ENCODE measurements around the gene SFTPA1.

DNA sequence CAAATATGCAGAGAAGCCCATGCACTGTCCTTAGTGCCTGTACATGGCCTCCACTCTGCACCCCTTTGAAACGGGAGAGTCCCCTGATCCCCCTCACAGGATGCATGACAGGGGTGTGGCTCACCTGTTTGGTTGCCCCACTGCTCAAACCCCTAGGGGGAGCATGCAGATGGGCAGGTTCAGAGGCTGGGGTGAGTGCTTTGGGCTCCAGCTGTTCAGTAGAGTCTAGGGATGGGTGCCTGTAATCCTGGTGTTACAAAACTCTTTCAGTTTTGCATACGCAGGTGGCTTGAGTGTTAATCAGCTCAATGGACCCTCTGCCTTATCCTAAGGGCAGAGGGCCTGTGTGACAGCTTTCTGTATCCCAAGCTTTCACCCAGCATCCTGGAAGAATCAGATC is 7.8 kb upstream of the SFTPA1 start:
- no peak for TF ChIP-seq POLR2AphosphoS5 (IDR thresholded peaks at IDR 0.05)
- TF ChIP-seq, protein P1, sequence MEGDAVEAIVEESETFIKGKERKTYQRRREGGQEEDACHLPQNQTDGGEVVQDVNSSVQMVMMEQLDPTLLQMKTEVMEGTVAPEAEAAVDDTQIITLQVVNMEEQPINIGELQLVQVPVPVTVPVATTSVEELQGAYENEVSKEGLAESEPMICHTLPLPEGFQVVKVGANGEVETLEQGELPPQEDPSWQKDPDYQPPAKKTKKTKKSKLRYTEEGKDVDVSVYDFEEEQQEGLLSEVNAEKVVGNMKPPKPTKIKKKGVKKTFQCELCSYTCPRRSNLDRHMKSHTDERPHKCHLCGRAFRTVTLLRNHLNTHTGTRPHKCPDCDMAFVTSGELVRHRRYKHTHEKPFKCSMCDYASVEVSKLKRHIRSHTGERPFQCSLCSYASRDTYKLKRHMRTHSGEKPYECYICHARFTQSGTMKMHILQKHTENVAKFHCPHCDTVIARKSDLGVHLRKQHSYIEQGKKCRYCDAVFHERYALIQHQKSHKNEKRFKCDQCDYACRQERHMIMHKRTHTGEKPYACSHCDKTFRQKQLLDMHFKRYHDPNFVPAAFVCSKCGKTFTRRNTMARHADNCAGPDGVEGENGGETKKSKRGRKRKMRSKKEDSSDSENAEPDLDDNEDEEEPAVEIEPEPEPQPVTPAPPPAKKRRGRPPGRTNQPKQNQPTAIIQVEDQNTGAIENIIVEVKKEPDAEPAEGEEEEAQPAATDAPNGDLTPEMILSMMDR (IDR thresholded peaks at IDR 0.05): no peak
